H9 (cell line): ENCODE results near the gene SDR9C7. TPM values are rescaled to one million over a fixed set of nuclear protein-coding genes. Genes with fewer than 3 reads are reported as not detected.
"Not testable (repeated sequence)": the region's sequence is repeated elsewhere in the genome, so short reads cannot be mapped to it uniquely, and the experiment has no call there.

Source experiments
- DNase-seq: peaks from one replicate; pipeline ENCODE4 v3.0.0-alpha.2; 2017
- H2AFZ ChIP-seq: one replicate; pipeline ENCODE4 v1.6.1; 2013; ENCODE audit warnings: mild to moderate bottlenecking, low read length, control low read depth, moderate library complexity
- H2AK5ac ChIP-seq: 2 replicates; pipeline ENCODE4 v1.6.1; 2013; ENCODE audit warnings: low read length, control low read depth, mixed read lengths; ENCODE audit not compliant: insufficient read length
- H2BK120ac ChIP-seq: one replicate; pipeline ENCODE4 v1.6.1; 2013; ENCODE audit warnings: low read depth, mild to moderate bottlenecking, low read length, control low read depth, inconsistent platforms; ENCODE audit not compliant: poor library complexity, severe bottlenecking
- H2BK12ac ChIP-seq: 2 replicates; pipeline ENCODE4 v1.6.1; 2013; ENCODE audit warnings: low read length, control low read depth, mixed read lengths, low read depth; ENCODE audit not compliant: insufficient read length
- H2BK15ac ChIP-seq: 2 replicates; pipeline ENCODE4 v1.6.1; 2013; ENCODE audit warnings: low read depth, low read length, control low read depth
- H2BK20ac ChIP-seq: one replicate; pipeline ENCODE4 v1.6.1; 2013; ENCODE audit warnings: low read depth, mild to moderate bottlenecking, low read length, control low read depth, inconsistent platforms; ENCODE audit not compliant: poor library complexity, severe bottlenecking
- H2BK5ac ChIP-seq: 2 replicates; pipeline ENCODE4 v1.6.1; 2013; ENCODE audit warnings: low read length, control low read depth, mixed read lengths; ENCODE audit not compliant: insufficient read length
- H3K14ac ChIP-seq: 2 replicates; pipeline ENCODE4 v1.6.1; 2013; ENCODE audit warnings: low read length, control low read depth; ENCODE audit not compliant: insufficient read depth
- H3K18ac ChIP-seq: 2 replicates; pipeline ENCODE4 v1.6.1; 2013; ENCODE audit warnings: low read depth, mild to moderate bottlenecking, mixed read lengths, low read length, control low read depth; ENCODE audit not compliant: insufficient read length
- H3K23ac ChIP-seq: 2 replicates; pipeline ENCODE4 v1.6.1; 2013; ENCODE audit warnings: low read length, control low read depth, mixed read lengths, low read depth; ENCODE audit not compliant: insufficient read length
- H3K23me2 ChIP-seq: 2 replicates; pipeline ENCODE4 v1.6.1; 2013; ENCODE audit warnings: low read depth, mild to moderate bottlenecking, mixed read lengths, low read length, control low read depth; ENCODE audit not compliant: insufficient read length, poor library complexity, severe bottlenecking
- H3K27ac ChIP-seq: 2 replicates; pipeline ENCODE4 v1.5.1; 2013; ENCODE audit warnings: low read length, control low read depth, mixed read lengths, low read depth; ENCODE audit not compliant: insufficient read length
- H3K27me3 ChIP-seq: 2 replicates; pipeline ENCODE4 v1.6.1; 2013; ENCODE audit warnings: low read length, control low read depth, inconsistent platforms; ENCODE audit not compliant: insufficient read depth
- H3K4ac ChIP-seq: 2 replicates; pipeline ENCODE4 v1.6.1; 2013; ENCODE audit warnings: low read depth, mild to moderate bottlenecking, control low read depth, inconsistent platforms, low read length, moderate library complexity
- H3K4me1 ChIP-seq: 2 replicates; pipeline ENCODE4 v1.6.1; 2013; ENCODE audit warnings: low read length, control low read depth, inconsistent platforms; ENCODE audit not compliant: insufficient read depth
- H3K4me2 ChIP-seq: 2 replicates; pipeline ENCODE4 v1.6.1; 2013; ENCODE audit warnings: low read length, control low read depth, mixed read lengths; ENCODE audit not compliant: insufficient read length, insufficient read depth
- H3K56ac ChIP-seq: 2 replicates; pipeline ENCODE4 v1.6.1; 2013; ENCODE audit warnings: low read depth, mild to moderate bottlenecking, mixed read lengths, low read length, control low read depth; ENCODE audit not compliant: insufficient read length
- H3K79me1 ChIP-seq: 2 replicates; pipeline ENCODE4 v1.6.1; 2013; ENCODE audit warnings: low read depth, mild to moderate bottlenecking, moderate library complexity, low read length, control low read depth, inconsistent platforms; ENCODE audit not compliant: insufficient read depth, poor library complexity, severe bottlenecking
- H3K79me2 ChIP-seq: 2 replicates; pipeline ENCODE4 v1.6.1; 2013; ENCODE audit warnings: low read length, control low read depth, inconsistent platforms; ENCODE audit not compliant: insufficient read depth
- H3K9ac ChIP-seq: 2 replicates; pipeline ENCODE4 v1.6.1; 2013; ENCODE audit warnings: low read length, control low read depth, mixed read lengths; ENCODE audit not compliant: insufficient read length; ENCODE audit errors: extremely low read depth
- H3K9me3 ChIP-seq: one replicate; pipeline ENCODE4 v1.6.1; 2013; ENCODE audit warnings: low read depth, low read length, inconsistent platforms; ENCODE audit not compliant: control insufficient read depth
- H3T11ph ChIP-seq: one replicate; pipeline ENCODE4 v1.6.1; 2013; ENCODE audit warnings: mild to moderate bottlenecking, low read length, control low read depth, inconsistent platforms
- H4K20me1 ChIP-seq: one replicate; pipeline ENCODE4 v1.6.1; 2013; ENCODE audit not compliant: control insufficient read depth, insufficient read length, insufficient read depth
- H4K5ac ChIP-seq: 2 replicates; pipeline ENCODE4 v1.6.1; 2013; ENCODE audit warnings: low read depth, mild to moderate bottlenecking, mixed read lengths, low read length, control low read depth; ENCODE audit not compliant: insufficient read length
- H4K8ac ChIP-seq: replicated peaks from 2 replicates; pipeline ENCODE4 v1.6.1; 2013; ENCODE audit warnings: low read length, control low read depth, mixed read lengths, low read depth; ENCODE audit not compliant: insufficient read length
- H4K91ac ChIP-seq: 2 replicates; pipeline ENCODE4 v1.6.1; 2013; ENCODE audit warnings: low read depth, mild to moderate bottlenecking, moderate library complexity, mixed read lengths, low read length, control low read depth; ENCODE audit not compliant: insufficient read length
- H3K27ac Mint-ChIP-seq, 3 experiments: 2 replicates in 2 of 3; 3 replicates in 1 of 3; pipeline ENCODE4 v1.8.0; 2020 to 2021; ENCODE audit warnings: mixed read lengths in 3 of 3, mild to moderate bottlenecking in 1 of 3, moderate library complexity in 1 of 3
- H3K27me3 Mint-ChIP-seq: 2 replicates; pipeline ENCODE4 v1.8.0; 2021; ENCODE audit warnings: low read depth, mild to moderate bottlenecking, moderate library complexity, mixed read lengths
- H3K36me3 Mint-ChIP-seq, 3 experiments: 2 replicates in 2 of 3; 3 replicates in 1 of 3; pipeline ENCODE4 v1.8.0; 2020 to 2021; ENCODE audit warnings: low read depth in 3 of 3, mixed read lengths in 3 of 3; ENCODE audit not compliant: insufficient read depth in 1 of 3
- H3K4me1 Mint-ChIP-seq, 2 experiments: 2 replicates each; pipeline ENCODE4 v1.8.0; 2020; ENCODE audit warnings: mixed read lengths in 2 of 2
- H3K4me3 Mint-ChIP-seq, 2 experiments: 2 replicates in 1 of 2; 3 replicates in 1 of 2; pipeline ENCODE4 v1.8.0; 2020 to 2021; ENCODE audit warnings: mild to moderate bottlenecking in 2 of 2, mixed read lengths in 2 of 2, moderate library complexity in 1 of 2
- H3K9me3 Mint-ChIP-seq, 2 experiments: 2 replicates in 1 of 2; 3 replicates in 1 of 2; pipeline ENCODE4 v1.8.0; 2020; ENCODE audit warnings: mild to moderate bottlenecking in 2 of 2, mixed read lengths in 2 of 2, moderate library complexity in 1 of 2
- CTCF ChIP-seq: fragments of 200-600 bp; sonication (generic); conservative IDR thresholded peaks from 3 replicates; pipeline ENCODE4 v1.8.0; 2021; ENCODE audit warnings: antibody characterized with exemption, mild to moderate bottlenecking
- WGBS: extraction: QIAGEN DNeasy Blood & Tissue Kit; methylation state at CpG from one replicate; pipeline ENCODE4 v1.1.7; 2013; ENCODE audit warnings: missing lambda C conversion rate, low lambda C conversion rate, mixed read lengths; ENCODE audit not compliant: insufficient read length; ENCODE audit errors: extremely low coverage; 5-methylcytosine and 5-hydroxymethylcytosine counted together
- total RNA-seq: library from RNA; stranded (reverse); gene quantifications from 2 replicates; pipeline ENCODE4 v1.2.1, GENCODE V29; 2021

Gene SDR9C7
- total RNA-seq, 1 experiment from 2014 or later, result not detected

DNA sequence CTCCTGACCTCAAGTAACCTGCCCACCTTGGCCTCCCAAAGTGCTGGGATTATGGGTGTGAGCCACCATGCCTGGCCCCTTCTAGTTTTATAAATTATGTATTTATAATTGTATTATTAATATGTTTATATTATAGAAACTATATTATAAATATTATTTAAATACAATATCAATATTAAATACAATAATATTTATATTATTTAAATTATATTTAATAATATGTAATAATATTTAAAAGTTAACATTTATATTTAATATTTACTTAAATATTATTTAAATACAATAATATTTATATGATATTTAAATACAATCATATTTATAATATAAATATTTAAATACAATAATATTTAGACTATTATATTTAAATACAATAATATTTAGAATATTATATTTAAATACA is 20.0 kb downstream of the SDR9C7 start:
- H2BK20ac ChIP-seq, result no peak overlapping the region
- no peaks in the 10 kb centered on the region for H3K79me1 ChIP-seq
- H3K27ac Mint-ChIP-seq, result no peak overlapping the region
- no peak overlapping the region for H2BK12ac ChIP-seq
- no peak overlapping the region for H3K14ac ChIP-seq
- H3K23me2 ChIP-seq, result no peaks in the 10 kb centered on the region
- H3K27me3 Mint-ChIP-seq, result peaks cover 15% of the 10 kb centered on the region
- H3K27me3 ChIP-seq, result no peaks in the 10 kb centered on the region
- no peaks in the 10 kb centered on the region for H3K79me2 ChIP-seq
- H4K5ac ChIP-seq, result no peak overlapping the region
- no peak for DNase-seq
- no peak overlapping the region for H3K4ac ChIP-seq
- peaks cover 0 to 7% (median 0%) of the 10 kb centered on the region in 3 experiments; a peak in 4 of 7 replicates for H3K36me3 Mint-ChIP-seq
- H3K9me3 Mint-ChIP-seq, result peaks cover 28 to 37% of the 10 kb centered on the region in 2 experiments
- no peak overlapping the region for H4K91ac ChIP-seq
- no peaks in the 10 kb centered on the region for H3K4me1 ChIP-seq
- H3K4me3 Mint-ChIP-seq, result no peak overlapping the region
- no peak overlapping the region for H3T11ph ChIP-seq
- no peak overlapping the region for H2BK15ac ChIP-seq
- H2BK5ac ChIP-seq, result no peak overlapping the region
- H4K8ac ChIP-seq, result no peak overlapping the region
- H3K4me2 ChIP-seq, result no peak overlapping the region
- H3K27ac ChIP-seq, result no peak overlapping the region
- no peak overlapping the region for H3K9ac ChIP-seq
- no peak overlapping the region for H2AFZ ChIP-seq
- no peak for TF ChIP-seq CTCF
- H2AK5ac ChIP-seq, result no peak overlapping the region
- no peaks in the 10 kb centered on the region for H3K4me1 Mint-ChIP-seq
- no peak overlapping the region for H3K18ac ChIP-seq
- H3K56ac ChIP-seq, result no peak overlapping the region
- no peak overlapping the region for H3K23ac ChIP-seq
- no peak overlapping the region for H2BK120ac ChIP-seq
- H4K20me1 ChIP-seq, result no peaks in the 10 kb centered on the region
- no peaks in the 10 kb centered on the region for H3K9me3 ChIP-seq

DNA sequence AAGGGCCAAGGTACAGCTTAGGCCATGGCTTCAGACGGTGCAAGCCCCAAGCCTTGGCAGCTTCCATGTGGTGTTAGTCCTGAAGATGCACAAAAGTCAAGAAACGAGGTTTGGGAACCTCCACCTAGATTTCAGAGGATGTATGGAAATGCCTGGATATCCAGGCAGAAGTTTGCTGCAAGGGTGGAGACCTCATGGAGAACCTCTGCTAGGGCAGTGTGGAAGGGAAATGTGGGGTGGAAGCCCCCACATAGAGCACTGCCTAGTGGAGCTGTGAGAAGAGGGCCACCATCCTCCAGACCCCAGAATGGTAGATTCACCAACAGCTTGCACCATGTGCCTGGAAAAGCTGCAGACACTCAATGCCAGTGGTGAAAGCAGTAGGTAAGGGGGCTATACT is 24.8 kb downstream of the SDR9C7 start:
- not testable (repeated sequence) for H4K20me1 ChIP-seq, H3K9ac ChIP-seq, H3K23ac ChIP-seq, H3K4me1 ChIP-seq, H3K9me3 ChIP-seq, H2BK5ac ChIP-seq, H3K27me3 ChIP-seq, H3K4me2 ChIP-seq, H3K4me3 Mint-ChIP-seq, H3T11ph ChIP-seq, DNase-seq, H3K79me1 ChIP-seq, H2AK5ac ChIP-seq, H2BK20ac ChIP-seq, H4K5ac ChIP-seq, H3K18ac ChIP-seq, H2BK15ac ChIP-seq, H3K56ac ChIP-seq, H4K8ac ChIP-seq, H3K14ac ChIP-seq, H3K4ac ChIP-seq, H2BK12ac ChIP-seq, H2BK120ac ChIP-seq, H3K27ac Mint-ChIP-seq, H2AFZ ChIP-seq, H4K91ac ChIP-seq, H3K4me1 Mint-ChIP-seq, H3K79me2 ChIP-seq, H3K27me3 Mint-ChIP-seq, H3K27ac ChIP-seq, H3K23me2 ChIP-seq
- no CpG with 5 or more reads among the region's 2 CpGs for WGBS
- peaks cover 0 to 11% (median 1%) of the 10 kb centered on the region in 3 experiments; a peak in 3 of 7 replicates for H3K36me3 Mint-ChIP-seq
- H3K9me3 Mint-ChIP-seq, result peaks cover 54 to 61% of the 10 kb centered on the region in 2 experiments
